HG02798 (cell line): Measurements from ENCODE around the gene USP43.
"Not testable (repeated sequence)": the region's sequence is repeated elsewhere in the genome, so short reads cannot be mapped to it uniquely, and the experiment has no call there.

Experiments used
- ATAC-seq: cut with Tn5 transposase; IDR thresholded peaks from one replicate; pipeline ENCODE4 v1.9.1; 2021; ENCODE audit warnings: mild to moderate bottlenecking; ENCODE audit not compliant: unreplicated experiment, poor library complexity

USP43 gene

GRCh38 chr17:9648521-9649110, 3.3 kb downstream of the USP43 start:
- no peak for ATAC-seq

DNA sequence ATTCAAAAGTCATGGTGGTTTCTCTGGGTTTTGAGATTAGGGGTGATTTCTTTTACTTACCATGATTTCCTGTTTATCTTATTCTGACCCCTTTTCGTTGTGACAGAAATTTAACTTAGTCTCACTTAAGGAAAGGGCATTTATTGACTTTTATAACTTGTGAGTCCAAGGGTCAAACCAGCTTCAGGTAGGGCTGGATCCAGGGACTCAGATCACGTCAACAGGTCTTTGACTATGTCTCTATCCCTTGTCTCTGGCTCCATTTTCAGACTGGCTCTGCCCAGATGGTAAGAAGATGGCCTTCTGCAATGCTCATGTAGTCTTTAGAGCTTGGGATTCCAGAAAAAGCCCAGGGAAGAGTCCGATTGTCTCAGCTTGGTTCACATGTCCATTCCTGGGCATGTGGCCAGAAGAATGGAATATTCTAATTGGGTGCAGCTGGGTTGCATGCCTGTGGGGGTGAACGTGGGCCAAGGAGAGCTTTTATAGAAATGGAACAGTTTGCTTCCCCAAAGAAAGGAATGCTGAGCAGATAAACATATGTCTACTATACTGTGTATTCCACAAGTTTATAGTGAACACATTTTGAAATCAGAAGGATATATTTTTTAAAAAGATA, 13.4 kb downstream of the USP43 start:
- no peak for ATAC-seq

- no peak for ATAC-seq
Observed at GRCh38 chr17:9661027-9661426, 15.7 kb downstream of the USP43 start.

GRCh38 chr17:9663511-9663910, 18.2 kb downstream of the USP43 start:
- ATAC-seq, result not testable (repeated sequence)

- ATAC-seq, result no peak
Observed at GRCh38 chr17:9666461-9667050, 21.2 kb downstream of the USP43 start.

- ATAC-seq, result no peak
Observed at GRCh38 chr17:9668517-9668916, 23.2 kb downstream of the USP43 start.

GRCh38 chr17:9669551-9670008, 24.3 kb downstream of the USP43 start:
- no peak for ATAC-seq

GRCh38 chr17:9670596-9670995, 25.3 kb downstream of the USP43 start:
- ATAC-seq, result no peak

- ATAC-seq, result no peak
Observed at GRCh38 chr17:9671559-9671958, 26.2 kb downstream of the USP43 start.

- ATAC-seq, result no peak
Observed at GRCh38 chr17:9672266-9672665, 26.9 kb downstream of the USP43 start.

- no peak for ATAC-seq
Observed at GRCh38 chr17:9672691-9673090, 27.4 kb downstream of the USP43 start.

- ATAC-seq, result no peak
Observed at GRCh38 chr17:9676084-9676483, 30.8 kb downstream of the USP43 start.

- peak; percentile 55 for ATAC-seq
Observed at GRCh38 chr17:9676820-9677310, 31.5 kb downstream of the USP43 start.

DNA sequence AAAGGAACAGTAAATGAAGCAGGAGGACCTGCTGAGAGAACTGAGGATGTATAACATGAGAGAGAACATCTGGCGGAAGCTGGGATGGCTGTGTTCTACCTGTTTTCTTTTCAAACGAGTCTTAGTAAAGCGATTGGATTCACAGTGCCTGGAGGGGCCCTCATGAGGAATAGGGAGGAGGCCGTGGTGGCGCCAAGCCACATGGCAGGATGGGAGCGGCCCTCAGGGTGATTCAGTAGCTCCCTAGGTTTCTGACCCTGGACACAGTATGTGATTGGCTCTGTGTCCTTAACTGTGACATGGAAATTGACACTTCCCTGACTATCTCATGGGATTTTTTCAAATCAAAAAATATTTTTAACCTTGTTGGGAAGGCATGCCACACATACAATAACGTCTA, 32.1 kb downstream of the USP43 start:
- ATAC-seq, result no peak

- no peak for ATAC-seq
Observed at GRCh38 chr17:9677896-9678295, 32.6 kb downstream of the USP43 start.

DNA sequence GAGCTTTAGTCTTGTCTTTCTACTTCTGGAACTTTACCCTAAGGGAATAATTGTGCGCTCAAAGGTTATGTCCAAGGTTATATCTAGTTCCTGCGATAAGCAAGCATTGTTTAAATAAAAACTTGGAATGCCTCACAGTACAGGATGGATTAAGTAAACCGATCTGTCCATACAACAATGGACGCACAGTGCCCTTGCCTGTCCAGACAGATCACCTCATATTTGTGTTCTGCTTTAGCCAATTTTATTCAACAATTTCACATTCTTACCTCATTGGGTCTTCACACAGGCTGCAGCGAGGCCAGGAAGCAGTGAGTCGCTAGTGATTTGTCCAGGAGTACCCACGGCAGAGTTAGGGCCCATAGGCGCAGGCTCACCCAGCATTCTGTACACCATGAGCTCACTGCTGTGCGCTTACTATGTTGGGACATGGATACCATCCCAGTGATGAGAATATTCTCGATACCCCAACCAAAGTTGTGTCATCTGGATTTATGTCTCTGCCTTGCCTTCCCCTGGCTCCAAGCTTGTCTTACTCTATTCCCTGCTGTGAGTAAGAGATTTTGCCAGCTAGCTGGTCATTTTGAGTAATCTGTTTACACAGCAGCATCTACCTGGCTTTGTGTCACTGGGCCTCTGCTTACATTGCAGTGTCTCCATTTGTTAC, 39.8 kb downstream of the USP43 start:
- no peak for ATAC-seq

GRCh38 chr17:9693755-9694154, 48.4 kb downstream of the USP43 start:
- ATAC-seq, result no peak

DNA sequence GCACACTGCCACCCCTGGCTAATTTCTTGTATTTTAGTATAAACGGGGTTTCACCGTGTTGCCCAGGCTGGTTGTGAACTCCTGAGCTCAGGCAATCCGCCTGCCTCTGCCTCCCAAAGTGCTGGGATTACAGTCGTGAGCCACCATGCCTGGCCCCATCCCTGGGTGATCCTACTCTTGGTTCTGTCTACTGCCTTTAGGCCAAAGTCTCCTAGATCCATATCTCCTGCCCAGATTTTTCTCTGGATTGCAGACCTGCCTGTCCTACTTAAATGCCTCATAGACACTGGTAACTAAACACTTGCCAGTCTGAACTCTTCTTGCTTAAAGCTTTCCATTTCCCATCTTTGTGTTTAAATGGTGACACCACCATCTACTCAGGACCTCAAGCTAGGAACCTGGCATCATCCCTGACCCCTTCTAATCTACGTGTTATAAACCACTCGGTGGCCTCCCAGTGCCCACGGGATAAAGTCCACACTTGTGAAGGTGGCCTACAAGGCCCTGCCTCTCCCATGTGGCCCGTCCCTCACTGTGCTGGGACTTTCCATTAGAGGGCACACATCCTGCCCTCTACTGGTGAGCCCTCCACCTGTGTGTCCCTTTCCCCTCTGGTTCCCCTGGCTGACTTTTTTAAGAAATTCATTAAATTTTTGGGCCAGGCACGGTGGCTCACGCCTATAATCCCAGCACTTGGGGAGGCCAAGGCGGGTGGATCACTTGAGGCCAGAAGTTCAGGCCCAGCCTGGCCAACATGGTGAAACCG, 51.1 kb downstream of the USP43 start:
- no peak for ATAC-seq

DNA sequence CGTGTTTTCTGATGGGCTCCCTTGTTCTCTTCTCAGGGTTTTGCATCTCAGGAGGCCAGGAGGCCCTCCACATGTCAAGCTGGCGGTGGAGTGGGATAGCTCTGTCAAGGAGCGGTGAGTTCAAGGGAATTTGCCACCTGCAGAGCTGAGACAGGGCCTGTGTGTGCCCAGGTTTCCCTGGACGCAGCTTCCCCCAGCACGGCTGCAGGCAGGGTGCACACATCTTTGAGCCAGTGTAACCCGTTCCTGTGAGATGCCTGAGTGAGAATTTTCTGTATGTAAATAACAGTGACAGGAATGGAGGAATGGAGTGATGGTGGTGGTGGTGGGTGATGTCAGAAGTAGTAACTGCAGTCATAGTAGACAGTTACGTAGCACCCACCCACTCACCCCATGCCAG, 54.8 kb downstream of the USP43 start:
- no peak for ATAC-seq

DNA sequence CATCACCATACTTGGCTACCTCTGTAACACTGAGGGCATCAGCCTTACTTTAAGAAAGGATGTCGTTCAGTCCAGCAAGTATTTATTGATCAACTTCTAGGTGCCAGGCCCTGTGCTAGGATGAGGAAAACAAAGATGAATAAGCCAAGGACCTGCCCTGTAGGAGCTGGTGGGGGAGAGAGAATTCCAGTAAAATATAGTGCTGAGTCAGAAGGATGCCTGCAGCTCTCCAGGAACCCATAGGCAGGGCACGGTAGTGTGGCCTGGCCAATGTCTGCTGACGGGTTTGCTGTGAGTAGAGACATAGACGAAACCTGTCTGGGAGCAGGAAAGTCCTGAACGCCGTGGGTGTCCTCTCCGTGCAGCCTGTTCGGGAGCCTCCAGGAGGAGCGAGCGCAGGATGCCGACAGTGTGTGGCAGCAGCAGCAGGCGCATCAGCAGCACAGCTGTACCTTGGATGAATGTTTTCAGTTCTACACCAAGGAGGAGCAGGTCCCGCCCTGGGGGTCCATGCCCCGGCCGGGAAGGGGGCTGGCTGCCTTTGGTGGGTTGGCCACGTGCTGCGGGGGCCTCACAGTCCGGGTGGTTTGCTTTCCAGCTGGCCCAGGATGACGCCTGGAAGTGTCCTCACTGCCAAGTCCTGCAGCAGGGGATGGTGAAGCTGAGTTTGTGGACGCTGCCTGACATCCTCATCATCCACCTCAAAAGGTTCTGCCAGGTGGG, 55.6 kb downstream of the USP43 start:
- no peak for ATAC-seq
